Measurements from ENCODE around the gene GPR78.

GPR78 gene

DNA sequence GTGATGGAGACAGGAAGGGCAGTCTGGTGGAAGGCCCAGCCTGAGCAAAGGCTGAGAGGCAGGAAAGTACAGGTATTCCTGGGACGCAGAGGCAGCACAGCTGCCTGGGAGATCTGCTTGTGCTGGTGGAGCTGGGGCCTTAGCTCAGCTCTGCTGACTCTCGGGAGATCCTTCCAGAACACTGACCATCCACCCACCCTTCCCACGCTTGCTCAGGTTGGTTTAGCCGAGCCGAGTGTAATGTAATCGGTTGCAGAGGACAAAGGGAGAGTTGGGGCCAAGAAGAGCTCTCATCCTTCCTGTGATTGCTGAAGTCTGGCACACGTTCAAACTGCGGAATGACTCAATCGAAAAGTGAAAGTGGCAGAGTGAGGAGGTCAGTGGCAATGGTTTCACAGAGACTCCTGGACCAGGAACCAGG, 43.1 kb upstream of the GPR78 start:
- DNase-seq (ENCODE audit: low read depth, low spot score), result no peak
- no peak overlapping the region for H3K4me3 ChIP-seq (ENCODE audit: low read depth, low read length)
- TF ChIP-seq CTCF (IDR thresholded peaks at IDR 0.05; ENCODE audit: insufficient read depth, low read length, missing control alignments), result no peak
- ChIA-PET CTCF (interaction anchor here (1.0 to 1.4 kb wide), 4 partner anchors 9 to 69 kb away, joined by 3 to 5 read pairs (median 4); no protein-coding TSS in a partner anchor), POLR2A (no interaction called here)

GRCh38 chr4:8538076-8538702, 42.0 kb upstream of the GPR78 start:
- ChIA-PET CTCF (interaction anchor here (1.0 kb wide), 1 partner anchor 70 kb away, joined by 4 read pairs; no protein-coding TSS in a partner anchor), POLR2A (no interaction called here)
- no peak for DNase-seq (ENCODE audit: low read depth, low spot score)
- H3K4me3 ChIP-seq (ENCODE audit: low read depth, low read length), result no peak overlapping the region
- TF ChIP-seq CTCF (IDR thresholded peaks at IDR 0.05; ENCODE audit: insufficient read depth, low read length, missing control alignments), result no peak

DNA sequence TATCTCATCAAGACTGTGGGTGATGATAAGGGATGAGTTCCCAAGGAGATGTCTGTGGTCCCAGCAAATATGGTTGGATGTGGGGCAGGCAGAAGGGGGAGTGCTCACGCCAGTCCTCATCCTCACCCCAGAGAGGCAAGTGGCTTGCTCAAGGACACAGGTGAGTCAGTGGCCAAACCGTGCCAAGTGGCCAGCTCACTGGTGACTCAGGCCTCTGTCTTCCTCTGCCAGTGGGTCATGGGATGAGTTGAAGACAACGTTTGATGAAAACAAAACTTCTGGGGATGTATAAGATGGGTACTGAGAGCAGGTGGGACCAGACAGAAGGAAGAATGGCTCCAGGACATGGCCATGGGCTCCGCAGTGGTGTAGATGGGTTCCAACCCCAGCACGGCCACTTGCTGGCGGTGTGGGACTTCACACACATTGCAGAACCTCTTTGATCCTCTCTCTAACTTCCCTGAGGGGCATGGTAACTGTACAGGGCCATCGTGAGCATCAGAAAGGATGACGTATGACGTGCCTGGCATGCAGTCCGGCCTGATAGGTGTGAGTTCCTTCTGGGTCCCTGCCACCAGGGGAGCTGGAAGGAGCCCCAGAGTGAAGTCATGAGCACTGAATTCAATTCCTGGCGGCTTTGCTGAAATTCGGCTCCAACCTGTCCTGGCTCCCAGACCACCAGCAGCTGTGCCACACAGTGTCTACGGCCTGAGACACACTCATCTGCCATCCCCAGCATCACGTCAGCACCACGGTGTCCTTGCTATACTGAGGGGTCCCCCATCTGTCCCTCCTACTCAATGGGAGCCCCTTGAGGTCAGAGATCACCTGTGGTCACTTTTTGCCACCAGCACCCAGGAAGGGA, 41.3 kb upstream of the GPR78 start:
- H3K4me3 ChIP-seq (ENCODE audit: low read depth, low read length), result no peak overlapping the region
- DNase-seq (ENCODE audit: low read depth, low spot score), result no peak
- no peak for TF ChIP-seq CTCF (IDR thresholded peaks at IDR 0.05; ENCODE audit: insufficient read depth, low read length, missing control alignments)
- ChIA-PET POLR2A (no interaction called here), CTCF (no interaction called here)

- no peak for TF ChIP-seq CTCF (IDR thresholded peaks at IDR 0.05; ENCODE audit: insufficient read depth, low read length, missing control alignments)
- H3K4me3 ChIP-seq (ENCODE audit: low read depth, low read length), result no peak overlapping the region
- CTCF ChIA-PET, result no interaction called here
- POLR2A ChIA-PET, result no interaction called here
- no peak for DNase-seq (ENCODE audit: low read depth, low spot score)
Observed at GRCh38 chr4:8539661-8540060, 40.5 kb upstream of the GPR78 start.

- no peak for DNase-seq (ENCODE audit: low read depth, low spot score)
- no peak for TF ChIP-seq CTCF (IDR thresholded peaks at IDR 0.05; ENCODE audit: insufficient read depth, low read length, missing control alignments)
- H3K4me3 ChIP-seq (ENCODE audit: low read depth, low read length), result no peak overlapping the region
- ChIA-PET CTCF (no interaction called here), POLR2A (interaction anchor here (0.5 kb wide), 1 partner anchor 13 kb away, joined by 5 read pairs; no protein-coding TSS in a partner anchor)
Observed at GRCh38 chr4:8540072-8540471, 40.1 kb upstream of the GPR78 start.

- no peak overlapping the region for H3K4me3 ChIP-seq (ENCODE audit: low read depth, low read length)
- ChIA-PET POLR2A (interaction anchor here (0.5 kb wide), 1 partner anchor 13 kb away, joined by 5 read pairs; no protein-coding TSS in a partner anchor), CTCF (interaction anchor here (0.6 kb wide), 1 partner anchor 82 kb away, joined by 3 read pairs; no protein-coding TSS in a partner anchor)
- no peak for TF ChIP-seq CTCF (IDR thresholded peaks at IDR 0.05; ENCODE audit: insufficient read depth, low read length, missing control alignments)
- no peak for DNase-seq (ENCODE audit: low read depth, low spot score)
Observed at GRCh38 chr4:8540586-8540985, 39.6 kb upstream of the GPR78 start.

Measured in AG04449 (cell line).